ENCODE results near the gene RNF126. TPM values are rescaled to one million over a fixed set of nuclear protein-coding genes. Genes with fewer than 3 reads are reported as not detected.

RNF126 gene
- total RNA-seq, 1 experiment from 2014 or later: 61.2 TPM

DNA sequence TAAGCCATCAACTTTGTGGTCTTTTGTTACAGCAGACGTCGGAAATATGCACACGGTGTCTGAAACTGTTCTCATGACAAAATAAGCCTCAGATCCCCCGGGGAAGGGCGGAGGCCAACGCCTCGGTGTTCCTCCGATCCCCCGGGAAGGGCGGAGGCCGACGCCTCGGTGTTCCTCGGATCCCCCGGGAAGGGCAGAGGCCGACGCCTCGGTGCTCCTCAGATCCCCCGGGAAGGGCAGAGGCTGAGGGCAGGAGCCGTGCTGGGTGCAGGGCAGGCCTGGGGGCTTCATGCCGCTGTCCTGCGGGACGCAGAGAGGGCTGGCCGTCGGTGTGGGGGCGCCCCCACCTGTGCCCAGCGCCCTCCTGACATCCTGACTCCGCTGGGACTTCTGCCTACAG is 18.7 kb downstream of the RNF126 start:
- BruUV-seq (replicated peaks): no TSS peak
- H3K36me3 ChIP-seq (ENCODE audit: control insufficient read depth, insufficient read depth, low read length): no peaks in the 10 kb centered on the region; the same call in 1 of the 2 replicates
- no peak overlapping the region for H3K27ac ChIP-seq (ENCODE audit: low read length)
- H3K4me1 ChIP-seq (ENCODE audit: control insufficient read depth, insufficient read depth, low read length): no peaks in the 10 kb centered on the region
- no peaks in the 10 kb centered on the region for H3K9me3 ChIP-seq (ENCODE audit: control insufficient read depth, insufficient read depth, low read depth, low read length)
- no peaks in the 10 kb centered on the region for H3K27me3 ChIP-seq (ENCODE audit: control insufficient read depth, insufficient read depth, low read length)
- ATAC-seq (no peak), DNase-seq (ENCODE audit: low read depth, low spot score) (no peak)
- intact Hi-C loops (cut with micrococcal nuclease; ENCODE audit: unreplicated experiment) (no loop called here), in situ Hi-C loops (cut with HindIII; ENCODE audit: low pct_unique_long_range_greater_than_20kb, low sequenced_read_pairs) (no loop called here)
- no peak overlapping the region for H3K4me3 ChIP-seq (ENCODE audit: low read depth in 2 of 2, low read length in 2 of 2)
- TF ChIP-seq TCF7L2 (IDR thresholded peaks at IDR 0.05; ENCODE audit: low read depth, low read length) (no peak), POLR2AphosphoS5 (IDR thresholded peaks at IDR 0.05; ENCODE audit: low read depth, low read length) (no peak), SIN3A (IDR thresholded peaks at IDR 0.05; ENCODE audit: borderline replicate concordance, insufficient read depth, low read depth, low read length) (no peak)
- TF ChIP-seq, protein P1, sequence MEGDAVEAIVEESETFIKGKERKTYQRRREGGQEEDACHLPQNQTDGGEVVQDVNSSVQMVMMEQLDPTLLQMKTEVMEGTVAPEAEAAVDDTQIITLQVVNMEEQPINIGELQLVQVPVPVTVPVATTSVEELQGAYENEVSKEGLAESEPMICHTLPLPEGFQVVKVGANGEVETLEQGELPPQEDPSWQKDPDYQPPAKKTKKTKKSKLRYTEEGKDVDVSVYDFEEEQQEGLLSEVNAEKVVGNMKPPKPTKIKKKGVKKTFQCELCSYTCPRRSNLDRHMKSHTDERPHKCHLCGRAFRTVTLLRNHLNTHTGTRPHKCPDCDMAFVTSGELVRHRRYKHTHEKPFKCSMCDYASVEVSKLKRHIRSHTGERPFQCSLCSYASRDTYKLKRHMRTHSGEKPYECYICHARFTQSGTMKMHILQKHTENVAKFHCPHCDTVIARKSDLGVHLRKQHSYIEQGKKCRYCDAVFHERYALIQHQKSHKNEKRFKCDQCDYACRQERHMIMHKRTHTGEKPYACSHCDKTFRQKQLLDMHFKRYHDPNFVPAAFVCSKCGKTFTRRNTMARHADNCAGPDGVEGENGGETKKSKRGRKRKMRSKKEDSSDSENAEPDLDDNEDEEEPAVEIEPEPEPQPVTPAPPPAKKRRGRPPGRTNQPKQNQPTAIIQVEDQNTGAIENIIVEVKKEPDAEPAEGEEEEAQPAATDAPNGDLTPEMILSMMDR (IDR thresholded peaks at IDR 0.05): no peak
- TF ChIP-seq, protein P2, sequence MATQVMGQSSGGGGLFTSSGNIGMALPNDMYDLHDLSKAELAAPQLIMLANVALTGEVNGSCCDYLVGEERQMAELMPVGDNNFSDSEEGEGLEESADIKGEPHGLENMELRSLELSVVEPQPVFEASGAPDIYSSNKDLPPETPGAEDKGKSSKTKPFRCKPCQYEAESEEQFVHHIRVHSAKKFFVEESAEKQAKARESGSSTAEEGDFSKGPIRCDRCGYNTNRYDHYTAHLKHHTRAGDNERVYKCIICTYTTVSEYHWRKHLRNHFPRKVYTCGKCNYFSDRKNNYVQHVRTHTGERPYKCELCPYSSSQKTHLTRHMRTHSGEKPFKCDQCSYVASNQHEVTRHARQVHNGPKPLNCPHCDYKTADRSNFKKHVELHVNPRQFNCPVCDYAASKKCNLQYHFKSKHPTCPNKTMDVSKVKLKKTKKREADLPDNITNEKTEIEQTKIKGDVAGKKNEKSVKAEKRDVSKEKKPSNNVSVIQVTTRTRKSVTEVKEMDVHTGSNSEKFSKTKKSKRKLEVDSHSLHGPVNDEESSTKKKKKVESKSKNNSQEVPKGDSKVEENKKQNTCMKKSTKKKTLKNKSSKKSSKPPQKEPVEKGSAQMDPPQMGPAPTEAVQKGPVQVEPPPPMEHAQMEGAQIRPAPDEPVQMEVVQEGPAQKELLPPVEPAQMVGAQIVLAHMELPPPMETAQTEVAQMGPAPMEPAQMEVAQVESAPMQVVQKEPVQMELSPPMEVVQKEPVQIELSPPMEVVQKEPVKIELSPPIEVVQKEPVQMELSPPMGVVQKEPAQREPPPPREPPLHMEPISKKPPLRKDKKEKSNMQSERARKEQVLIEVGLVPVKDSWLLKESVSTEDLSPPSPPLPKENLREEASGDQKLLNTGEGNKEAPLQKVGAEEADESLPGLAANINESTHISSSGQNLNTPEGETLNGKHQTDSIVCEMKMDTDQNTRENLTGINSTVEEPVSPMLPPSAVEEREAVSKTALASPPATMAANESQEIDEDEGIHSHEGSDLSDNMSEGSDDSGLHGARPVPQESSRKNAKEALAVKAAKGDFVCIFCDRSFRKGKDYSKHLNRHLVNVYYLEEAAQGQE (IDR thresholded peaks at IDR 0.05; ENCODE audit: insufficient read depth in 1 of 2, low read depth in 2 of 2, low read length in 1 of 2): no peak
- POLR2A ChIA-PET: no interaction called here
- CTCF ChIA-PET: no interaction called here

DNA sequence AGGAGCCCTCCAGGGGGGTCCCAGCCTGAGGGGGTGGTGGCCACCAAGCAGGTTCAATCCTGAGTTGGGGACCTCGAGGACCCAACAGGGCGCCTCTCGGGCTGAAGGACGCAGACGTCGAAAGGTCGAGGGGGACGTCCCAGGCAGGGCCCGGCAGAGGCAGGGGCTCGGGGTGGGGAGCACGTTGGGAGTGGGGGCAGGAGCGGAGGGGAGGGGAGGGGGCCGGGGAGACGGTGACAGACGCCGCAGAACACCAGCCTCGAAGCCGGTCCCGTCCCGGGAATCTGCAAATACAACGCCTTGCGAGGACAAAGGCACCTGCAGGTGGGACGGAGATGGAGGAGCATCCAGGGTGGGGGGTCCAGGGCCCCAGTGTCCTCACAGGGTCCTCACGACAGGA is 19.3 kb downstream of the RNF126 start:
- Histone ChIP-seq H3K4me3 (ENCODE audit: low read depth in 2 of 2, low read length in 2 of 2) (no peak overlapping the region), H3K4me1 (ENCODE audit: control insufficient read depth, insufficient read depth, low read length) (no peaks in the 10 kb centered on the region), H3K27ac (ENCODE audit: low read length) (no peak overlapping the region), H3K9me3 (ENCODE audit: control insufficient read depth, insufficient read depth, low read depth, low read length) (no peaks in the 10 kb centered on the region), H3K36me3 (ENCODE audit: control insufficient read depth, insufficient read depth, low read length) (no peaks in the 10 kb centered on the region; the same call in 1 of the 2 replicates), H3K27me3 (ENCODE audit: control insufficient read depth, insufficient read depth, low read length) (no peaks in the 10 kb centered on the region)
- DNase-seq (ENCODE audit: low read depth, low spot score) (no peak), ATAC-seq (no peak)
- TF ChIP-seq, protein P1 (IDR thresholded peaks at IDR 0.05): no peak
- TF ChIP-seq SIN3A (IDR thresholded peaks at IDR 0.05; ENCODE audit: borderline replicate concordance, insufficient read depth, low read depth, low read length) (no peak), TCF7L2 (IDR thresholded peaks at IDR 0.05; ENCODE audit: low read depth, low read length) (no peak), POLR2AphosphoS5 (IDR thresholded peaks at IDR 0.05; ENCODE audit: low read depth, low read length) (no peak)
- TF ChIP-seq, protein P2 (IDR thresholded peaks at IDR 0.05; ENCODE audit: insufficient read depth in 1 of 2, low read depth in 2 of 2, low read length in 1 of 2): no peak
- intact Hi-C loops (cut with micrococcal nuclease; ENCODE audit: unreplicated experiment) (no loop called here), in situ Hi-C loops (cut with HindIII; ENCODE audit: low pct_unique_long_range_greater_than_20kb, low sequenced_read_pairs) (no loop called here)
- ChIA-PET POLR2A (no interaction called here), CTCF (no interaction called here)
- no TSS peak for BruUV-seq (replicated peaks)

All from Panc1 (cell line).